Activated CD8-positive, alpha-beta memory T cell treated with anti-CD3 and anti-CD28 coated beads for 4 hours (primary cell): ENCODE data around the gene OOSP2.
"Not testable (repeated sequence)": the region's sequence is repeated elsewhere in the genome, so short reads cannot be mapped to it uniquely, and the experiment has no call there.

Source experiments
- DNase-seq, 2 donors: peaks; one replicate each; pipeline ENCODE4 v3.0.0-alpha.2; 2020; ENCODE audit warnings: low read depth in 2 of 2

OOSP2 gene

GRCh38 chr11:60040109-60040508 lies at the start of gene OOSP2:
OOSP2 (plus strand) TSS chr11:60040409; CDS start chr11:60040460, 51 bp downstream.
- DNase-seq, result no peak

- no peak for DNase-seq
These were observed 49.8 kb upstream of the OOSP2 start for GRCh38 chr11:59990421-59990820.

GRCh38 chr11:59992425-59992824 lies 47.8 kb upstream of the OOSP2 start:
- no peak for DNase-seq

- no peak for DNase-seq
These were observed 42.4 kb upstream of the OOSP2 start for GRCh38 chr11:59997800-59998199.

- no peak for DNase-seq
These were observed 40.5 kb upstream of the OOSP2 start for GRCh38 chr11:59999691-60000090.

GRCh38 chr11:60003729-60004128 lies 36.5 kb upstream of the OOSP2 start:
- no peak for DNase-seq

- no peak for DNase-seq
These were observed 34.8 kb upstream of the OOSP2 start for GRCh38 chr11:60005360-60005759.

- no peak for DNase-seq
These were observed 23.3 kb upstream of the OOSP2 start, which contains the start of gene OOSP4B for GRCh38 chr11:60016881-60017280. OOSP4B (plus strand) TSS chr11:60017181.

- no peak for DNase-seq
These were observed 22.2 kb upstream of the OOSP2 start for GRCh38 chr11:60018058-60018457.

- DNase-seq, result not testable (repeated sequence)
These were observed 19.8 kb upstream of the OOSP2 start for GRCh38 chr11:60020376-60020775.

- no peak for DNase-seq
These were observed 11.1 kb upstream of the OOSP2 start for GRCh38 chr11:60029015-60029632.

GRCh38 chr11:60050422-60050821 lies 10.2 kb downstream of the OOSP2 start:
- not testable (repeated sequence) for DNase-seq

GRCh38 chr11:60050839-60051238 lies 10.6 kb downstream of the OOSP2 start:
- DNase-seq, result not testable (repeated sequence)

- DNase-seq, result no peak
These were observed 16.2 kb downstream of the OOSP2 start, which contains the start of gene MS4A3 for GRCh38 chr11:60056349-60056969. MS4A3 (plus strand) TSS chr11:60056665; CDS start chr11:60061161, 4,496 bp downstream.

- no peak for DNase-seq
These were observed 18.8 kb downstream of the OOSP2 start for GRCh38 chr11:60059052-60059451.

- DNase-seq, result no peak
These were observed 19.5 kb downstream of the OOSP2 start for GRCh38 chr11:60059521-60060240.

GRCh38 chr11:60064111-60064510 lies 23.9 kb downstream of the OOSP2 start:
- DNase-seq, result no peak

GRCh38 chr11:60065801-60066200 lies 25.6 kb downstream of the OOSP2 start:
- DNase-seq, result no peak

- DNase-seq, result no peak
These were observed 29.2 kb downstream of the OOSP2 start for GRCh38 chr11:60069450-60069849.

- DNase-seq, result not testable (repeated sequence)
These were observed 31.4 kb downstream of the OOSP2 start for GRCh38 chr11:60071644-60072043.

GRCh38 chr11:60077216-60077817 lies 37.1 kb downstream of the OOSP2 start:
- no peak for DNase-seq

GRCh38 chr11:60077981-60078380 lies 37.8 kb downstream of the OOSP2 start:
- DNase-seq, result no peak
